ENCODE measurements around the gene TMEM151B. TPM values are rescaled to one million over a fixed set of nuclear protein-coding genes. Genes with fewer than 3 reads are reported as not detected.

The TMEM151B gene
- total RNA-seq, 1 donor from 2014 or later: 0.05 TPM

GRCh38 chr6:44254191-44255104 lies 15.8 kb upstream of the TMEM151B start:
- no peaks in the 10 kb centered on the region for H3K9me3 Mint-ChIP-seq (ENCODE audit: low read depth)
- peak overlapping the region; percentile 91 for H3K27ac Mint-ChIP-seq (ENCODE audit: unreplicated experiment)
- H3K4me3 Mint-ChIP-seq (ENCODE audit: unreplicated experiment): no peak overlapping the region
- peaks cover 50% of the 10 kb centered on the region for H3K36me3 Mint-ChIP-seq (ENCODE audit: low read depth)
- no peak for TF ChIP-seq CTCF (IDR thresholded peaks at IDR 0.05)
- H3K27me3 Mint-ChIP-seq (ENCODE audit: low read depth): no peaks in the 10 kb centered on the region
- H3K4me1 Mint-ChIP-seq (ENCODE audit: low read depth): peaks cover 71% of the 10 kb centered on the region
- peak; percentile 84 for DNase-seq (ENCODE audit: low spot score)

- peaks cover 42% of the 10 kb centered on the region for H3K36me3 Mint-ChIP-seq (ENCODE audit: low read depth)
- peak overlapping the region; percentile 87 for H3K4me3 Mint-ChIP-seq (ENCODE audit: unreplicated experiment)
- no peaks in the 10 kb centered on the region for H3K27me3 Mint-ChIP-seq (ENCODE audit: low read depth)
- H3K9me3 Mint-ChIP-seq (ENCODE audit: low read depth): no peaks in the 10 kb centered on the region
- peaks cover 63% of the 10 kb centered on the region for H3K4me1 Mint-ChIP-seq (ENCODE audit: low read depth)
- H3K27ac Mint-ChIP-seq (ENCODE audit: unreplicated experiment): peak overlapping the region; percentile 91
- peak; percentile 67 for DNase-seq (ENCODE audit: low spot score)
- no peak for TF ChIP-seq CTCF (IDR thresholded peaks at IDR 0.05)
These were observed 15.0 kb upstream of the TMEM151B start for GRCh38 chr6:44255105-44255808.

- Mint-ChIP-seq H3K9me3 (ENCODE audit: low read depth) (no peaks in the 10 kb centered on the region), H3K27ac (ENCODE audit: unreplicated experiment) (peak overlapping the region; percentile 91), H3K4me3 (ENCODE audit: unreplicated experiment) (peak overlapping the region; percentile 87), H3K36me3 (ENCODE audit: low read depth) (peaks cover 33% of the 10 kb centered on the region), H3K27me3 (ENCODE audit: low read depth) (no peaks in the 10 kb centered on the region), H3K4me1 (ENCODE audit: low read depth) (peaks cover 56% of the 10 kb centered on the region)
- peak; percentile 50 for DNase-seq (ENCODE audit: low spot score)
- TF ChIP-seq CTCF (IDR thresholded peaks at IDR 0.05): no peak
These were observed 14.1 kb upstream of the TMEM151B start for GRCh38 chr6:44255871-44256774.

- Mint-ChIP-seq H3K36me3 (ENCODE audit: low read depth) (peaks cover 29% of the 10 kb centered on the region), H3K27ac (ENCODE audit: unreplicated experiment) (peak overlapping the region; percentile 91), H3K9me3 (ENCODE audit: low read depth) (no peaks in the 10 kb centered on the region), H3K27me3 (ENCODE audit: low read depth) (no peaks in the 10 kb centered on the region), H3K4me3 (ENCODE audit: unreplicated experiment) (peak overlapping the region; percentile 87), H3K4me1 (ENCODE audit: low read depth) (peaks cover 50% of the 10 kb centered on the region)
- DNase-seq (ENCODE audit: low spot score): no peak
- no peak for TF ChIP-seq CTCF (IDR thresholded peaks at IDR 0.05)
These were observed 13.6 kb upstream of the TMEM151B start for GRCh38 chr6:44256775-44257024.

Measured in chondrocyte (in vitro differentiated cells).